HG03460 (cell line): Measurements from ENCODE around the gene NBEA.

ENCODE experiments used
- ATAC-seq: cut with Tn5 transposase; IDR thresholded peaks from one replicate; pipeline ENCODE4 v1.9.1; 2021; ENCODE audit not compliant: unreplicated experiment

NBEA gene

GRCh38 chr13:35557475-35557874 lies 615.4 kb downstream of the NBEA start:
- ATAC-seq: no peak

DNA sequence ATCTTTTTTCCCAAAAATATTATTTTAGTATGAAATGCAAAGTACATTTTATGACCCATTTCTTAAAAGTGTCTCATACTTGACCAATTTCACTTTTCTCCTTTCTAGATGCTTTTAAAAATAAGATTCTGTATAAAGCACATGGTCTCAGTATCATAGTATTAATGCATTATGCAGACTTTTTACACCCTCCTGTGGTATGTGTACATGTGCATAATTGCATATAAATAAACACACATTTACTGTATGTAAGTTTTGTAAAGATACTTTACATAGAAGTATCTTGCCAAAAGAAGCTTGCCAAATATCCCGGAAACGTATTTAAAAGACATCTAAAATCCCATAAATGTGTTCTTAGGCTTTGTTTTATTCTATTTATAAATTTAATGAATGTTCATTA lies 619.5 kb downstream of the NBEA start:
- no peak for ATAC-seq

GRCh38 chr13:35565273-35565672 lies 623.2 kb downstream of the NBEA start:
- no peak for ATAC-seq

DNA sequence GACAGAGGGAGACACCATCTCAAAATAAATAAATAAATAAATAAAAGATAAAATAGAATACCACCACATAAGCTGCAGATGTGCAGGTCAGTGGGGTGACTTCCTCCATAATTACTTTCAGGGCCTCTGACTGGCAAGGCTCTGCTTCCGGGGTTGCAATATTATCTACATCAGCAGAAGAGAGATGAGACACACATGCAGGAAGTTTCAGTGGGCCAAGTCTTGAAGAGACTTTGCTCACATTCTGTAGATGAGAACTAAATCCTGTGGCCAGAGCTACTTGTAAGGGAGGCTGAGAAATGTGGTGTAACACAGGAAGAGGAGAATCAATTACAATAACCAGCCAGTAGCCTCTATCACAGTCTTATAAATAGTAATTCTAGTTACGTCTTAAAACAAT lies 624.3 kb downstream of the NBEA start:
- no peak for ATAC-seq

- no peak for ATAC-seq
Measured at GRCh38 chr13:35567406-35567980, 625.4 kb downstream of the NBEA start.

- ATAC-seq: no peak
Measured at GRCh38 chr13:35573639-35574038, 631.6 kb downstream of the NBEA start.

DNA sequence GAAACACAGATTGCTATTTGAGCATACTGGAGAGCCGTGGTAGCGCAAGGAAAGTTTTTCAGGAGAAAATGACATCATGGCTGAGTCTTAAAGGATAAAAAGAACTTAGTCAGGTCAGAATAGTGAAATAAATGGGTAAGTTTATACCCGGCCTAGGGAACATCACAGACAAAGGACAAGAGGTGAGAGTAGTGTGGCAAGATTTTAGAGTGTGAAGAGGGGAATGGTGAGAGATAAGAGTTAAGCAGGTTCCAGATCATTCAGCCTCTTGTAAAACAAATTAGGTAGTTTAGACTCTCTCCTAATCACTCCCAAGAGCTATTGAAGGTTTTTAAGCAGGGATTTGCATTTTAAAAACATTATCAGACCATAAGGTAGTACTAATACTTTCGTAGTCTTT lies 650.4 kb downstream of the NBEA start:
- ATAC-seq: no peak

- no peak for ATAC-seq
Measured at GRCh38 chr13:35593651-35594050, 651.6 kb downstream of the NBEA start.

DNA sequence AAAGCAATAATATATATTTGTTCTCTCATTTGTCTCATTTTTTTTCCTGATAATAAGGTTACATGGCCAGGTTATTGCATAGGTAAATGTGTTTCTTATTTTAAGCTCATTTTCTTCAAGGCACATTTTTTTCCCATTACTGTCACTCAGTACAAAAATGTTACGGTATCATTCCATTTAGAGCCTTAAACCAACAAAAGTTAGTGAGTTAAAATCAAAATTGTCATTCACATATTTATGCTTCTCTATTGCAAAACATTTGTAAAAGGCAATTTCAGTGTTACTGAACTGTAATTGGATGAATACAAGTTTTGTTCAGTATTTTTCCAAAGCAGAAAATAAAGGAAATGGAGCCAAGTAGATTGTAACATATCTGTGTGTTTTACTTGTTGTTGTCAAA lies 652.0 kb downstream of the NBEA start:
- ATAC-seq: no peak

- no peak for ATAC-seq
Measured at GRCh38 chr13:35595181-35595580, 653.1 kb downstream of the NBEA start.

DNA sequence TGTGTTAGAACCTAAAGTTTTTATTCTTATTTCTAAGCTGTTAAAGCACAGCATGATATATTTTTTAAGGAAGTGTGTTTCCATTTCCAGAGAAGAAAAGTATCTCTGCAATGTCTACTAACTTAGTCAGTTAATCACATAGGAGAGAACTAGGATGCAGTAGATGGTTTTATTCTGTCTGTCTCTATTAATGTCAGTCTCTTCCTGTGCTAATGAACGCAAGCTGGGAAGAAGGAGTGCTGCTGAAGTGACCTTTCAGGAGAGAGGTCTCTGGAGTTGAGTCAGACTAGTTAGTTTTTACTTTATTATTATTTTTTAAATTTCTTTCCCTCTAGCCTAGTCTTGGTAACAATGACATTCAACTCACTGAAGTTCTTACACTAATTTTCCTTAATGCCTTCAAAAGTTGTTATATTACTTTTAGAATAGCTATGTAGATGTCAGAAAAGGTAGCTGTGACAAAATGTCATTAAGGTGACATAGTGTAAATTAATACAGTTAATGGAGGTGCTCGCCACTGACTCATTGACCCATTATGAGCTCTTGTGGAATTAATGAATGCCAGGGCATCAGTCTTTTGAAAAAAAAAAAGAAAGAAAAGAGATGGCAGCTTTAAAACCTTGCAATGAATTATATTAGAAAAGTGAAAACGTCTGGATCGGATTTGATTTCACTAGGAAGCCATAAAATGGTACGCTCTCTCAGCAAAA lies 654.4 kb downstream of the NBEA start:
- ATAC-seq: no peak

- ATAC-seq: no peak
Measured at GRCh38 chr13:35597451-35597850, 655.4 kb downstream of the NBEA start.

DNA sequence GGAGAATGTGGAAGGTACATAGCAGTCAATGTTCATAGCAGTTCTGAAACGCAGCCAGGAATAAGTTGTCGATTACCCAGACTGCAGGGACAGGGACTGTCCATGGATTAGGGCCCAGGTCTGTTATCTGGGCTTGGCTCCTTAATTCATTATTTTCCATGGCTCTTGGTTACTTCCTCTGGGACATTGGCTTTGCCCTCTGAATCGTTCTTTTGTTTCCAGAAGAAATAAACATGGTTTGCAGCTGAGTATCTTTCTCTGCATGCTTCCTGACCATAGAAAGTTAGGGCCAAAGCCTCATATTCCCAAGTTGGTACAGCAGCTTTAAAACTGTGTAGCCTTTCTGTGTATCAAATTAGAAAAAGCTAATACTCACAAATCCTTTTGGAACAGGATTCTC lies 656.2 kb downstream of the NBEA start:
- no peak for ATAC-seq

DNA sequence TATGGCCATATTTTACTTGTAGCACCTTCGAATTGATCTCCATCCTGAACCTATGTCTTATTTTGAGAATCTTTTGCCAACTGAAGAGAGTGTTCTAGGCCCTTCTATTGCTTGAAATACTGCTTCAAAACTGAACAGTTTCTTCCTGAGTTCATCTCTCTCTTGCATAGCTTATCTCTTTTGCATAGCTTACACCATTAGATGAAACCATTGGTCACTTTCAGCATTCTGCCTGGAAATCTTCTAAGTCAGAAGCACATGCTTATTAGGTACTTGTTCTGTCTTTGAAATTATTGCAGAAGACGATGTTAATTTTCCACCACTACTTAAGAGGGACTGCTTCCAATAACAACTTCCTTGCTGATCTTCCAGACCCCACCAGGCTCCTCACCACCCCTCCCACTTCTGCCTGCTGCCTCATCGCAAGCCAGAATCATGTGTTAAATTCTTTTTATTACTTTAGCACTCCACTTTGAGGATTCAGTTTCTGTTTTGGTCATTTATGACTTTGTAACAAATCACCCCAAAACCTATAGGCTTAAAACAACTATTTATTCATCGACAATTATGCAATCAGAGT lies 656.8 kb downstream of the NBEA start:
- ATAC-seq: no peak

DNA sequence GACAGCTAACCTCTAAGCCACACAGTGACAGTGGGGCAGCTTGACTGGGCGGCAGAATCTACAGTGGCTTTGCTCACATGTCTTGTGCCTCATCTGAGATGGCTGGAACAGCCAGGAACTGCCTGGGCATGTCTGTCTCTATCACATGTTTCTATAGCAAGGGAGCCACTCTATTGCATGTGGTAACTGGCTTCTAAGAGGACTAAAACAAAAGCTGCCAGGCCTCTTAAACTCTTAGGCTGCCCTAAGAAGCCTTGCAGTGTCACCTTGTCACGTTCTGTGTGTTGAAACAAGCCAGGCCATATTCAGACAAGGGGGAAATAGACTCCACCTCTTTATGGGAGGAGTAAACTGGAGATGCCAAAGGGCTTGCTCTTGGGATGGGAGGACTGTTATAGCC lies 657.3 kb downstream of the NBEA start:
- no peak for ATAC-seq

GRCh38 chr13:35600137-35600536 lies 658.1 kb downstream of the NBEA start:
- ATAC-seq: no peak

DNA sequence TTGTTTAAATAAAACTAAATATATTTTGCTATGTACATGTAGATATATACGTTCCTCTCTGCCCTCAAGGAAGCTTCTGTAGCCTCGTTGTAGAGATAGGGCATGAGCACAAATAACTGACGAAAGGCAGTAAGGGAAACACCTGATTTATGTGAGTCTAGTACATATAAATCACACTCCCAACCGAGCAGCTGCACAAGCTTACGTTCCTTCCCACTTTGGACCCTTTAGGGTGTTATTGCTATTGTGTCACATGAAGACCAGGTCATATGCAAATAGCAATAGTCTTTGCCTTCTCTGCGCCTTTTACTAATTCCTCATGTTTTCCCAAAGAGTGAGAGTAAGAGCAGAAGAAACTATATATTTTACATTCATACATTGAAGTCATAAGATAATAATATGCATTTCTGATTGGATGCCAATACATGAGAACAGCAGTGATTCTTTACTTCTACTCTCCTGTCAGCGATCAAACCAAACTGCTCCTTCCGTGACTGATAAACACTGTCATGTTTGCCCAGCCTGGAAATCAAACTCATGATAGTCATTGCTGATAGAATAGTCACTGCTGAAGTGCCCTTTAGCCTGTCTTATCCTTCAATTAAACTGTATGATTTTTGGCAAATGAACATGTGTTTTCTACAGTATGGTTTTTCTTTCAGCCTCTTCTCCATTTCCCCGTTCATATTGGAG lies 661.7 kb downstream of the NBEA start:
- ATAC-seq: no peak

DNA sequence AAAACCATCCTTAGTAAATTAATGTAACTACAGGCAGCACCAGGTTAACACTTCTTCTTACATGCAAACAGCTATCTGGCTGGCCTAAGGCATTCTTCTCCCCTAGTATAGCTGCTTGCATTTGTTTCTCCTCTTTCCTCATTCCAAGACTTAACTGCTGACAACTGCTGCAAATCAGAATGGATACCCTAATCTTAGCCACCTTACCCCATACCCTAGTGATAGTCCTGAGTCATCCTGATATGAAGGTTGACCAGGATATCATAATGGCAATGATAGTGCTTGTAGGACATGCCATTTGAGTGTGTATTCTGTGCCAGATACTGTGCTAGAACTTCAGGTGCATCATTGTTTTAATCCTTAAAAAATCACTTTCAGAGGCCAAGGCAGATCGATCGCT lies 672.6 kb downstream of the NBEA start:
- no peak for ATAC-seq

GRCh38 chr13:35617420-35617819 lies 675.4 kb downstream of the NBEA start:
- no peak for ATAC-seq

GRCh38 chr13:35618565-35619083 lies 676.6 kb downstream of the NBEA start:
- ATAC-seq: no peak

GRCh38 chr13:35621989-35622388 lies 679.9 kb downstream of the NBEA start:
- ATAC-seq: no peak

- ATAC-seq: no peak
Measured at GRCh38 chr13:35629026-35629425, 687.0 kb downstream of the NBEA start.
